Epithelial cell of prostate (primary cell): Measurements from ENCODE around the gene PALLD.
"Not testable (repeated sequence)": the region's sequence is repeated elsewhere in the genome, so short reads cannot be mapped to it uniquely, and the experiment has no call there.

Source experiments
- DNase-seq: peaks from one replicate; pipeline ENCODE4 v3.0.0-alpha.2; 2011; ENCODE audit warnings: low read depth, low spot score
- H3K27ac ChIP-seq: fragments of 450-650 bp; 2 replicates; pipeline ENCODE4 v1.5.1; 2017; ENCODE audit warnings: mild to moderate bottlenecking

Gene PALLD

DNA sequence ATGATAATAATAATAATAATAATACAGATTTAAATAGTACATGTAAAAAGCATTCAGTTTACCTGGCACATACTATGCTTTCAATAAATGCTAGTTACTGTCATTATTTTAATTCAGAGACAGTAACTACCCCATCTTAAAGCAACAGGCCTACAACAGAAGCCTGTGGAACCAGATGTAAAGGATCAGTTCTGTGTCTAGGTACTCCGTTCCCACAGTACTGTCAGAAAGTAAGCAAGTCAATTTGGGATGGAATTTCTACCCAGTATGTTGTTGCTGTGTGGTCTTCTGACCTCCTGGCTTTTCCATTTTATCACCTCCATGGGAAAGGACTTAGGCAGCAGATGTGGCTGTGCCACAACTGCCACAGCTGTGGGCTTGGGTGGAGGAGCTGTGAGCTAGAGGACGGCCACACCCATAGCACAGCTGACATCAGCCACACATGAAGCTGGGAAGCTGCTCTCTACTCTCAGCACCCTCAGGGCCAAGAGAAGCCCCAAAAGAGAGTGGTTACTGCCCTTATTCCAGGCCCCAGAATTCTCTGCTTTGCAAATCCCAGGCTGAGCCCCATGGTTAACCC is 410.4 kb downstream of the PALLD start:
- no peak overlapping the region for H3K27ac ChIP-seq
- no peak for DNase-seq

DNA sequence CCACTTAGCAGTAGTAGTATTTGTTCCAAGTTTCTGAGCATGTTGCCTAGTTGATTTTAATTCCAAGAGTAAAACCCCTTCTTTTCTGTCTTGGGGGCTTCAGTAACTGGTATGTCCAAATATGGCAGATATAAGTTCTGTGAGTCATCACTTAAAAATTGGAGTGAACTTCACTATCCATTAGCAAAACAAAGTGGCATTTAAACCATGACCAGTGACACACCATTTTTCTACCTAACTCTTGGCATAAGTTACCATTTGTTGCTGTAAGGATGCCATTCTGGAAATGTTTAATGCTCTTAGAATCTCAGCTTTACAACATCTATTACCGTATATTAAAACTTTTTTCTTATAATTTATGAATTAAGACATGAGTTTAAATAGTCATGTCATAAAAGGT is 411.2 kb downstream of the PALLD start:
- no peak overlapping the region for H3K27ac ChIP-seq
- no peak for DNase-seq

GRCh38 chr4:168908851-168909273 is 412.0 kb downstream of the PALLD start:
- DNase-seq: no peak
- no peak overlapping the region for H3K27ac ChIP-seq

GRCh38 chr4:168914095-168914494 is 417.2 kb downstream of the PALLD start:
- DNase-seq: no peak
- H3K27ac ChIP-seq: no peak overlapping the region

GRCh38 chr4:168917138-168917779 is 420.4 kb downstream of the PALLD start:
- no peak for DNase-seq
- H3K27ac ChIP-seq: no peak overlapping the region

GRCh38 chr4:168919706-168920324 is 423.0 kb downstream of the PALLD start:
- DNase-seq: no peak
- no peak overlapping the region for H3K27ac ChIP-seq

GRCh38 chr4:168920441-168921065 is 423.7 kb downstream of the PALLD start:
- H3K27ac ChIP-seq: no peak overlapping the region
- DNase-seq: no peak

GRCh38 chr4:168923526-168924194 is 426.8 kb downstream of the PALLD start:
- no peak for DNase-seq
- H3K27ac ChIP-seq: no peak overlapping the region

GRCh38 chr4:168924667-168925066 is 427.8 kb downstream of the PALLD start:
- DNase-seq: no peak
- H3K27ac ChIP-seq: no peak overlapping the region

GRCh38 chr4:168925789-168926490 is 429.1 kb downstream of the PALLD start:
- DNase-seq: no peak
- H3K27ac ChIP-seq: no peak overlapping the region

- no peak for DNase-seq
Observed at GRCh38 chr4:168928346-168928745, 431.5 kb downstream of the PALLD start.

GRCh38 chr4:168928875-168929274 is 432.0 kb downstream of the PALLD start:
- DNase-seq: no peak

More at GRCh38 chr4:168928346-168928745, 431.5 kb downstream of the PALLD start:
- peak overlapping the region; percentile 2 for H3K27ac ChIP-seq

GRCh38 chr4:168930413-168931196 is 433.8 kb downstream of the PALLD start:
- no peak overlapping the region for H3K27ac ChIP-seq
- no peak for DNase-seq

More at GRCh38 chr4:168928875-168929274, 432.0 kb downstream of the PALLD start:
- peak overlapping the region; percentile 2 for H3K27ac ChIP-seq

DNA sequence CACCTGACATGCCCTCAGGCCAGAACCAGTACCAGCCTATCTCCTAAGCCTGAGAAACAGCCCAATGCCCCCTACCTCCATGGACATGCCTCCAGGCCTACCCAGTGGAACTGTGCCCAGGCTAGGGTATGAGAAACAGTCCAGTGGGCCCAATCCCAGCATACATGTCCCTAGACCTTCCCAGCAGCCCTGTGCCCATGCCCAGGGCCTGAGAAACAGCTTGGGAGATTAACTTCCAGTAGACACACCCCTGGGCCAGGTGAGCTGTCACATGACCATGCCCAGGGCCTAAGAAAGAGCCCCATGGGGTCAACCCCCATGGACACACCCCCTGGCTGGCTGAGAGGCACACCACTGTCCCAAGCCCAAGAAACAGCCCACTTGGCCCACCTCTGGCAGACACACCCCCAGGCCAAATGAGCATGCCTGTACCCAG is 434.4 kb downstream of the PALLD start:
- DNase-seq: no peak
- no peak overlapping the region for H3K27ac ChIP-seq

DNA sequence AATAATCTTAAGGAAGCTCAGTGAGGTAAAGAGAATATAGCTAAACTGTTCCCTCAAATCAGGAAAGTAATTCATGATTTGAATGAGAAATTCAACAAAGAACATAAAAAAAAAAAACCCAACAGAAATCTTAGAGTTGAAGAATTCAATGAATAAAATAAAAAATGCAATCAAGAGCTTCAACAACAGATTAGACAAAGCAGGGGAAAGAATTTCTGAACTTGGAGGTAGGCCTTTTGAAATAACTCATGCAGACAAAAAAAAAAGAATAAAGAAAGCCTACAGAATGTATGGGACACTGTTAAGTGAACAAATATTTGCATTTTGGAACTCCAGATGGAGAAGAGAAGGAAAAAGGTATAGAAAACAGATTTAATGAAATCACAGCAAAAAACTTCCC is 435.3 kb downstream of the PALLD start:
- H3K27ac ChIP-seq: no peak overlapping the region
- no peak for DNase-seq

- no peak for DNase-seq
Observed at GRCh38 chr4:168933423-168933822, 436.6 kb downstream of the PALLD start.

DNA sequence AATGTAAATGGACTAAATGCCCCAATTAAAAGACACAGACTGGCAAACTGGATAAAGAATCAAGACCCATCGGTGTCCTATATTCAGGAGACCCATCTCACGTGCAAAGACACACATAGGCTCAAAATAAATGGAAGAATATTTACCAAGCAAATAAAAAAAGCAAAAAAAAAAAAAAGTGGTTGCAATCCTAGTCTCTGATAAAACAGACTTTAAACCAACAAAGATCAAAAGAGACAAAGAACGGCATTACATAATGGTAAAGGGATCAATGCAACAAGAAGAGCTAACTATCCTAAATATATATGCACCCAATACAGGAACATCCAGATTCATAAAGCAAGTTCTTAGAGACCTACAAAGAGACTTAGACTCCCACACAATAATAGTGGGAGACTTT is 440.6 kb downstream of the PALLD start:
- not testable (repeated sequence) for DNase-seq, H3K27ac ChIP-seq

More at GRCh38 chr4:168933423-168933822, 436.6 kb downstream of the PALLD start:
- H3K27ac ChIP-seq: no peak overlapping the region

- no peak for DNase-seq
- no peak overlapping the region for H3K27ac ChIP-seq
Observed at GRCh38 chr4:168942985-168943384, 446.1 kb downstream of the PALLD start.

DNA sequence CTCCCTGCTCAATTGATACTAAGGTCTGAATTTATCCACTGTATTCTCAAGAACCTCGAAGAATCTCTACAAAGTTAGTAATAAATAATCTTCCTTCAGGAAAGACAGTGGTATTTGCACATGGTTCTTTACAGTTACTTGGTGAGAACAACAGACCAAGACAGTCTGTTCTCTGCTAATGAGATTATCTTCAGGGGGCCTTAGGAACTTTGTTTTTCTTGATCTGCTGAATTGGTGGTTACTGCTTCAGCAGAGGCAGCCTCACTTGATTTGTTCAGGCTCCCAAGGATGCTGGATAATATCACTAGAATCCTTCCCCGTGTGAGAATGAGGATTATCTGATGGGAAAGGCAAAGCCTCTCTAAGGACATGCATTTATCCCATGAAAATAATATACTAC is 448.4 kb downstream of the PALLD start:
- no peak overlapping the region for H3K27ac ChIP-seq
- DNase-seq: no peak
